ENCODE data around the gene GAB3.
"Not testable (repeated sequence)": the region's sequence is repeated elsewhere in the genome, so short reads cannot be mapped to it uniquely, and the experiment has no call there.

Gene GAB3

DNA sequence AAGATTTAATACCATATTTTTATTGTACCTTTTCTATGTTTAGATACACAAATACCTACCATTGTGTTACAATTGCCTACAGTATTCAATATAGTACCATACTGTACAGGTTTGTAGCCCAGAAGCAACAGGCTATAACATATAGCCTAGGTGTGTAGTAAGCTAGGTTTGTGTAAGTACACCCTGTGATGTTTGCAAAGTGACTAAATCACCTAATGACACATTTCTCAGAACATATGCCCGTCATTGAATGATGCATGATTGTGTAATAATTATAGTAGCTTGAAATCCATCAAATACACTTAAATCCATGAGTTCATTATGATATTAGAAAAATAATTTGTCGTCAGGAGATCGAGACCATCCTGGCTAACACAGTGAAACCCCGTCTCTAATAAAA is 30.8 kb downstream of the GAB3 start:
- DNase-seq (ENCODE audit: low read depth), result no peak

DNA sequence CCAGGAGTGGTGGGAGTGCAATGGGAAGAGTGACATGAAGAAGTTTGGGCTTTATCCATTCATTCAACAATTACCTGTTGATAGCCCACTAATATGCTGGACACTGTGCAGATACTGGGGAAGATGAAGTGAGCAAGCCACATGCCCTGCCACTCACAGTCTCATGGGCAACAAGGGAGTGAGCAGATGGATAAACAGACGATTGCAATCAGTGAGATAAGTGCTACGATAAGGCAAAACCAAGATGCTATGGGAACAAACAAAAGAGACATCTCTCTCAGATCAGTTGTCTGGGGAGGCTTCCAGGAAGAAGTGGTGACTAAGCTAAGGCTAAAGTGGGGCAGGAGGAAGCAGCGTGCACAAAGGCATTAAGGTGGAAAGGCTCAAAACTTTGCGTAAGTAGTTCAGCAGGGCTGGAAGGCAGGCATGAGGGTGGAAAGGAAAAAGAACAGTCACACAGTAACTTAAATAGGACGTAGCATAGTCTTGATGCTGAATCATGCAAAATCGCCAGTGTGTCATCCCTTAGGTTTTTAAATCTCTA is 31.7 kb downstream of the GAB3 start:
- DNase-seq (ENCODE audit: low read depth), result peak; percentile 30

DNA sequence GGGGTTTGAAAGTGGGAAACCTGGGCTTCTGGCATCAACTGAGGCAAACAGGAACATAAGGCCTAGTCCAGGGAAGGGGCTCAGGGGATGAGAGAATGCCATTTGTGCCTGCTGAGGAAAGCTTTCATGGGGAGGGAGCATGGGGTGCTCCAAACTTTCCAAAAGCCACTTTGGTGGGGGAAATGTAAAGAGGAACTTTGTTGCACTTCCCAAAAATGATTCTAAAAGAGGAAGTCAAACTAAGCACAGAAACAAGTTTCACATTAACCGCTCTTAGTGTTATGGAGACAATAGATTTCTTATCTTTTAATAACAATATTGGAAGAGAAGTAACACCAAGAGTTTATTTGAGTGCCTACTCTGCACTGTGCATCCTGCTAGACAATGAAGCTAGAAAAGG is 32.3 kb downstream of the GAB3 start:
- DNase-seq (ENCODE audit: low read depth), result no peak

GRCh38 chrX:154717824-154718223 is 33.1 kb downstream of the GAB3 start:
- DNase-seq (ENCODE audit: low read depth), result no peak

- DNase-seq (ENCODE audit: low read depth), result no peak
Measured at GRCh38 chrX:154715825-154716224, 35.1 kb downstream of the GAB3 start.

DNA sequence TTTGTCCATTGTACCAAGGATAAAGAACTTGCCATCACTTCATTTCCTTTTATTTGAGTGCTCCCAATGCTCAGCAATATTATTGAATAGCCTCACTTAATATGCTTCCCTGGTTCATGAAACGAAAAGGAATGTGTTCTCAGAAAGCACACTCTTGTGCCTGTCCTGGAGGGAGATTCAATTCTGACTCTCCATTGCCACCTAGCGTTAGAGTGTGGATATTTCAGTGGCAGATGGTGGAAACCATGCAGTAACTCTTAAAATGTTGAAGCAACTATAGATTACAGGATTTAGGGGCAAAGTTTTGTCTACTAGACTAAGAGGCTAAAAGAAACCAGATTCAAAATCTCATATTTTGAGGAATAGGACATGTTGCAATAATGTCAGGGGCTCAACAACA is 36.0 kb downstream of the GAB3 start:
- DNase-seq (ENCODE audit: low read depth), result no peak

DNA sequence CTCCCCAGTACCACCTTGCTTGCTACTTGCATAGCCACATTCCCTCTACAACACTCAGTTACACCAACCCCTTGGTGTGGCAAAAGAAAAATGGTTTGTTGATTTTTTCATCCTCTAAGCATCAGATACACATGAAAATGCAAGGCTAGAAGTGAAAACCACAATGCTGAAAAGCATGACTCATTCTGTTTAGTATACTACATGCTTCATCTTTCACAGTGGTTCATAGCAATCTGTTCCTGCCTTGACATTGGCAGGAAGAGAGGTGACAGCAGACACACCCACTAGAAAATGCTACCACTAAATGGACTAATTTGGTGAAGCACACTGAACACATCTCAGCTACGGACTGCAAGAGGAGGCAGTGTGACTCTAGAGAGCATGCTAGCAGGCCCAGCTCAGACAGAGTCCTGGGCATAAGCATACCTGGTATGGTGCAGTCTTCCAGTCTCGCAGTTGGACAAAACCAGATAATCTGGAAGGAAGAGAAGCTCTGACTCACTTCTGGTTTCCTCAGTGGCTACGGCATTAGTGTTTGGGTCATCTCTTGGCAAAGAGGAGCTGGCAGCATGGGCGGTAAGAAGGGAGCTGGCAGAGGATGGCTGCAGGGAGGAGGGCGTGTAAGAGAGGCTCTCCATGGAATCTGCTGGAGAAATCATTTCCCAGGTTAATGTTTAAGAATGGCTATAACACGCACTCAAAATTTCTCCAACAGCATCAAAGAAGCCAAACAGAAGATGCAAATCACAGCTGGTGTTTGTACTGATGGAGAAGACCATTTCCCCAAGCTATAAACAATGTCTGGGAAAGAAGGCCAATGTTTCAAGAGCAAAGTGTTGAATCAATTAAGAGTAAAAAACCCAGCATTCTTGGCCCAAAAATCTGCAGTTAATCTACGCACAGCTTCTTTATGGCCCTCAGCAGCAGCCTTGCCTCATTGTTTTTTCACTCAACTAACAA is 37.8 kb downstream of the GAB3 start:
- DNase-seq (ENCODE audit: low read depth), result peak; percentile 58

GRCh38 chrX:154711264-154711663 is 39.6 kb downstream of the GAB3 start:
- DNase-seq (ENCODE audit: low read depth), result no peak

GRCh38 chrX:154710309-154710708 is 40.6 kb downstream of the GAB3 start:
- no peak for DNase-seq (ENCODE audit: low read depth)

DNA sequence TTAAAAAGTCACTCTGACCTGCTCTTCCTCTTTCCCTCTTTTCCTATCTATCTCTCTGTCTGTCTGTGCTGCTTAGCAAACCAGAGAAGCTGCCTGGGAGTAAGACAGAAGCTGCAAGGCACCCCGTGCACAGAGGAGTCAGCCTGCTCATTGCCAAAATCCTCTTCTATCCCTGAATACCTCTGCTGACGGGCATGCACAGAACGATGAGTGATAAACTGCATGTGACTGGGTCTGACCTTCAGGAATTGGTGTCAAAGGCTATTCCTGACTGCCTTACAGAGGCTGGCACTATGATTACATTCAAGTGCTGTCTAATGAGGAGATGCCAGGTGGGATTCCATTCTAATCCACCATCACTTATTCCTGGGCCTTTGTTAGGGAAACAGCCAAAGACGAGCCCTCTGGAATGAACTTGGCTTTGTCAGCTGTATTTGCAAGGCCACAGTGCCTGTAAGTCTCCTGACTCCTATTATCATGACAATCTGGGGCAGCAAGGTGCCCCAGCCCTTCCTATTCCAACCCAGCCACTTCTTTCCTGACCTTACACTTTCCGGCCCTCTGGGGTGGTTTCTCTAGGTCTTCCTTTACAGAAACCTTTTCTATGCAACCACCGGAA is 52.1 kb downstream of the GAB3 start:
- DNase-seq (ENCODE audit: low read depth), result no peak

DNA sequence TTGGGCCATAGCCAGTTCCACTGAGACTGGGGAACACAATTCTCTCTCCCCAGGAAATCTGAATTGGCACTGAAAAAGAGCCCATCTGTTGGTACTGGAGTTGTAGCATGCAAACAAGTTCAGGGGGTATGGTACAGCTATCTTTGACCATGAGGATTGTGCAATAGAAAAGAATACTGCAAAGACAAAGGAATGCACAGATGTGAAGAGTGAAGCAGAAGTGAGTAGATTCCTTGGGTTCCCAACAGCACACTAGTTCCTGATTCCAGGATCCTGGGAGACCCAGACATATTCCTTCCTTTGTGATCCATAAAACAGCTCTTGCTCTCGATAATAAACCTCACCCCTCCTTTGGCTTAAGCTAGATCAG is 54.2 kb downstream of the GAB3 start:
- peak; percentile 47 for DNase-seq (ENCODE audit: low read depth)

- DNase-seq (ENCODE audit: low read depth), result peak; percentile 73
Measured at GRCh38 chrX:154695911-154696675, 54.8 kb downstream of the GAB3 start.

- no peak for DNase-seq (ENCODE audit: low read depth)
Measured at GRCh38 chrX:154693394-154693793, 57.5 kb downstream of the GAB3 start.

DNA sequence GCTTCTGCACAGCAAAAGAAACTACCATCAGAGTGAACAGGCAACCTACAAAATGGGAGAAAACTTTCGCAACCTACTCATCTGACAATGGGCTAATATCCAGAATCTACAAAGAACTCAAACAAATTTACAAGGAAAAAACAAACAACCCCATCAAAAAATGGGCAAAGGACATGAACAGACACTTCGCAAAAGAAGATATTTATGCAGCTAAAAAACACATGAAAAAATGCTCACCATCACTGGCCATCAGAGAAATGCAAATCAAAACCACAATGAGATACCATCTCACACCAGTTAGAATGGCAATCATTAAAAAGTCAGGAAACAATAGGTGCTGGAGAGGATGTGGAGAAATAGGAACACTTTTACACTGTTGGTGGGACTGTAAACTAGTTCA is 60.4 kb downstream of the GAB3 start:
- not testable (repeated sequence) for DNase-seq (ENCODE audit: low read depth)

DNA sequence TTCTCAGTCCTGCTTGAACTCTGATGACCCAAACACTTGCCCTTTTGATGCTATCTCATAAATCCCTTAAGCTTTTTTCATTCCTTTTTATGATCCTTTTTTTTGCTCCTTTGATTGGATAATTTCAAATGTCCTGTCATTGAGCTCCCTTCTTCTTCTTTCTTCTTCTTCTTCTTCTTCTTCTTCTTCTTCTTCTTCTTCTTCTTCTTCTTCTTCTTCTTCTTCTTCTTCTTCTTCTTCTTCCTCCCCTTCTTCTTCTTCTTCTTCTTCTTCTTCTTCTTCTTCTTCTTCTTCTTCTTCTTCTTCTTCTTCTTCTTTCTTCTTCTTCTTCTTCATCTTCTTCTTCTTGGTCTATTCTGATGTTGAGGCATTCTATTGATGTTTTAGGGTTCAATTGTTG is 78.8 kb downstream of the GAB3 start:
- DNase-seq (ENCODE audit: low read depth), result not testable (repeated sequence)

DNA sequence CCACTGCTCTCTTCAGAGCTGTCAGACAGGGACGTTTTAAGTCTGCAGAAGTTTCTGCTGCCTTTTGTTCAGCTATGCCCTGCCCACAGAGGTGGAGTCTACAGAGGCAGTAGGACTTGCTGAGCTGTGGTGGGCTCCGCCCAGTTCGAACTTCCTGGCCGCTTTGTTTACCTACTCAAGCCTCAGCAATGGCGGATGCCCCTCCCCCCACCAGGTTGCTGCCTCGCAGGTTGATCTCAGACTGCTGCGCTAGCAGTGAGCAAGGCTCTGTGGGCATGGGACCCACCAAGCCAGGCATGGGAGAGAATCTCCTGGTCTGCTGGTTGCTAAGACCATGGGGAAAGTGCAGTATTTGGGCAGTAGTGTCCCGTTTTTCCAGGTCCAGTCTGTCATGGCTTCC is 80.0 kb downstream of the GAB3 start:
- not testable (repeated sequence) for DNase-seq (ENCODE audit: low read depth)

- DNase-seq (ENCODE audit: low read depth), result no peak
Measured at GRCh38 chrX:154661899-154662298, 89.0 kb downstream of the GAB3 start.

GRCh38 chrX:154661170-154661569 is 89.7 kb downstream of the GAB3 start:
- no peak for DNase-seq (ENCODE audit: low read depth)

DNA sequence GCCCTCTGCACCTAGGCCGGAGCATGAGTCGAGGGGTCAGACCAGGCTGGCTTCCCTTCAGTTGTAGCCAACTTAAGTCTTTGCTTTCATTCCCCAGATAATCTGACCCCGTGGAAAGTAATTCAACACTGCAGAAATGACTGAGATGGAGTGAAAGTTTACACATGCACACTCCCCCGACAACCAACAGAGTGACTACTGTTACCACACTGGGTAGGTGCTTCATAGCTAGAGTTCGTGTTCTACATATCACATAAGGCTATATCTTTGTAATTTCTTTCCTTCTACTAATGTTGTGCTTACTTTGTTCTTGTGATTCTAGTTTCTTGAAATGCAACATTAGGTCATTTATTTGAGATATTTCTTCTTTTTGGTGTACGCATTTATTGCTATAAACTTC is 90.3 kb downstream of the GAB3 start:
- no peak for DNase-seq (ENCODE audit: low read depth)

GRCh38 chrX:154658957-154659356 is 91.9 kb downstream of the GAB3 start:
- no peak for DNase-seq (ENCODE audit: low read depth)

- no peak for DNase-seq (ENCODE audit: low read depth)
Measured at GRCh38 chrX:154658187-154658586, 92.7 kb downstream of the GAB3 start.

DNA sequence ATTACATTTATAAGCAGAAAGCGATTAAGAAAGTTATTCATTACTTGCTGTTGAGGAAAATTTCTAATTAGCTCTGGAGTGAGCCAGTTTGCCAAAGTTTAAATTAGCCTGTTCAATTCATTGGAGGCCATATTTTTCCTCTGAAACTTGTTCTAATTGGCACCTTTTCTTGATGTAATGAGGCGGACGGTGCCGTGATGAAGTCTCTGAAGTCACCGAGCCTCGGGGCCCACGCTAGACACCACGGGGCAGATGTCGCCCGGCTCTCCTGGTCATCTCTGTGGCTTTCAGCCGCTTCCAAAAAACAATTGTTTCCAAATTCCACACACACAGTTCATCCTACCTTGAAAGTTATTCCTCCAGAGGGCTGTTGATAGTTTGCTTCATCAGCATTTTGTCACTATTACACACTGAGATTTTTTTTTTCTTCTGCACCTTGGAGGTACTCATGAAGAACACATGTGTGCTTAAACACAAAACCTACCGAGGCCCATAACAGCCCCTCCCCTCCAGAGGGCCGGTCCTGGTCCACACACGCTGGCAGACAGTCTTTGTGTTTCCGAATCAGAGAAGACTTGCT is 93.6 kb downstream of the GAB3 start:
- DNase-seq (ENCODE audit: low read depth), result no peak
